ENCODE results near the gene ESAM.

Gene ESAM

DNA sequence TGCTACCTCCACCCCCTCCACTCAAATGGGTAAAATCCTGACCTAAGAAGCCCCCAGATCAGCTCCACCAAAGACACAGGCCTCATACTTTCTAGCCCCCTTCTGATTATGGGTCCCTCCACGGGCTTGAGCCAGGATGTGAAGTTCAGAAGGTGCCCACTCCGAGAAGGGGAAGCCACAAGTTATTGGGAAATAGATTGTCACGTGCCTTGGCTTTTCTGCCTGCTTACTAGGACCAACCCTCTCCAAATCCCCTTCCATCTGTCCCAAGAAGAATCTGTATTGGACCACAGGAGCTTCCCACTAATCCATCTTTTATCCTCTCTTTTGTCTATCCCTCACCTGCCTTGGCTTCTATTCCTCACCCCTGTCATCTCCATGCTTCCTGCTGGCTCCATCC, 25.4 kb downstream of the ESAM start:
- DNase-seq (ENCODE audit: low spot score) (no peak), FAIRE-seq (no peak)

DNA sequence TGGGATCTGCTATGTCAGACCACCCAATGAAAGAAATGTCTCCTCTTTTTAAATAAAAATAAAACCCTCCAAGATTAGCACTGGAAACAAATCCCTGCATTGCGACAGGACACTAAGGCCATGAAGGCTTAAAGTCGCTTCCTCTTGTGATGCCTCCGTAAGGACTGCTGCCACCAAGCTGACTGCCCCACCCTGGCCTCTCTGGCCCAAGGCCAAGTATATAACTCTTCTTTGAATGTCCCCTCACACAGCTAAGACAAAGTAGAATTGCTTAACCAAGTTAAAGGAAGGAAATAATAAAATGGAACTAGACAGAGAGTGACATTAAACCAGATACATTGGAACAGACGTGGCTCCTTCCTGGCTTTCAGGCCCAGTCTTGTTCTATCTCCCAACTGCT, 29.9 kb downstream of the ESAM start:
- FAIRE-seq (no peak), DNase-seq (ENCODE audit: low spot score) (no peak)

DNA sequence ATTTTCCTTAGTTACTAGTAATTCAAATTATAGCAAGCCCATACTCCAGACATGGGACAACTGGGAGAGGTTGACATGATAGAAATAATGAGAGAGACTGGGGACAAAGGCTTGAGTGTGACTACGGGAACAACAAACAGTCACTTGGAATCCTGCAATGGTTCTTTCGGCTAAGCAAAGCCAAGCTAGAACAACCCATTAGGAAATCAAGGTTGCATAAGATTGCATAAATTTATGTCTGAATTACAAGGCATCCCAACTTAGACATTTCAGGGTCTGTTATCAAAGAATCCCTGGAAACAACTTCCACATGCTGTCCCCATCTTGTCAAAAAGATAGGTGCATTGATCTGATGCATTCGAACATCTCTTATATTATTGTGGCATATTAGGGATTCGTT, 32.5 kb downstream of the ESAM start:
- DNase-seq (ENCODE audit: low spot score) (no peak), FAIRE-seq (no peak)

DNA sequence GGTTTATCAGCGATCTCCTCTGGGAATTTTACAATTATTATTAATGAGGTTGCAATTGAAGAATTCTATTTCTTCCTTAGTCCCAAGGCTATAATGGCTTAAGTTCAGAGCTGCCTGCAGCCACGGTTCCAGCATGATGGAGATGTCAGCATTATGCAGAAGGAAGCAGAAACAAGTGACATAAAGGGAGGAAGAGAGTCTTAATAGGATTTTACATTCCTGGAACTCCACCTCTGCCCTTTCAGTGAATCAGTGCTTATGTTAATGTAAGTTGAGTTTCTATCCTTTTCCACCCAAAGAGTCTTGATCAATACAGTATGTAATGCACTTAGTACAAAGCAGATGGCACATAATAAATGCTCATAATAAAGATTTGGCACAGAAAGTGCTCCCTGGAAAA, 34.0 kb downstream of the ESAM start:
- DNase-seq (ENCODE audit: low spot score) (no peak), FAIRE-seq (no peak)

DNA sequence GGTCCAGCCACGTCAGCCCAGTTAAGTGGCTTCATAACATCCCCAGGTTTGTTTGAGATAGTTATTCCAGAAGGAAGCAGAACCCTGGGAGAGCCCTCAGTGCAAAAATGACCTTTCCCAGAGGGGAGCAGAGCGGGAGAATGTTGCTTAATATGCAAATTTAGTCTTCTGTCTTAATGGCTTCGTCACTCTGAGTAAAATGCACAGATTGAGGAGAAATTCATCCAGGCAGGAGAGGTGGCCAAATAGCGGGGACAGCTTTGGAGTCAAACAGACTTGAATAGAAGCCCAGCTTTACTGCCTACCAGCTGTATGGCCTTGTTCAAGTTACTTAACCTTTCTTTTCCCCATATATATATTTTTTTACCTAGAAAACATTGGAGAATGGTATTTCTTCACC, 34.6 kb downstream of the ESAM start:
- DNase-seq (ENCODE audit: low spot score) = no peak

DNA sequence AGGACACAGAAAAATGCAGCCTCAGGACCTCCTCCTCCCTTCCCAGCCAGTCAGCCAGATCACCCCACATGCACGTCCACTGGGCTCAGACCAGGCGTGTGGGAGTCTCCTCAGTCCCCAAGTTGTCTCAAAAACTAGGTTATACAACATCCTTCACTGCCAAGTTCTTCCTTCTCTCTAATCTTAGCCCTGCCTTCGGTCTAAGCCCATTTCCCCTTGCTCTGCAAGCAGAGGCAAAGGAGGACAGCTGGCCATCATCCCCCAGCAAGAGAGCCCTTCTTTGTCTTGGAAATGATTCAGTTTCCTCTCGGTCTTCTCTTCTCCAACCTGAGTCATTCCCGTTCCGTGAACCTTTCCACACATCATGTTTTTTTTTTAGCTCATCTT, 36.4 kb downstream of the ESAM start:
- DNase-seq (ENCODE audit: low spot score) = no peak
- no peak for FAIRE-seq

More for the DNA sequence above, 34.6 kb downstream of the ESAM start:
- no peak for FAIRE-seq

DNA sequence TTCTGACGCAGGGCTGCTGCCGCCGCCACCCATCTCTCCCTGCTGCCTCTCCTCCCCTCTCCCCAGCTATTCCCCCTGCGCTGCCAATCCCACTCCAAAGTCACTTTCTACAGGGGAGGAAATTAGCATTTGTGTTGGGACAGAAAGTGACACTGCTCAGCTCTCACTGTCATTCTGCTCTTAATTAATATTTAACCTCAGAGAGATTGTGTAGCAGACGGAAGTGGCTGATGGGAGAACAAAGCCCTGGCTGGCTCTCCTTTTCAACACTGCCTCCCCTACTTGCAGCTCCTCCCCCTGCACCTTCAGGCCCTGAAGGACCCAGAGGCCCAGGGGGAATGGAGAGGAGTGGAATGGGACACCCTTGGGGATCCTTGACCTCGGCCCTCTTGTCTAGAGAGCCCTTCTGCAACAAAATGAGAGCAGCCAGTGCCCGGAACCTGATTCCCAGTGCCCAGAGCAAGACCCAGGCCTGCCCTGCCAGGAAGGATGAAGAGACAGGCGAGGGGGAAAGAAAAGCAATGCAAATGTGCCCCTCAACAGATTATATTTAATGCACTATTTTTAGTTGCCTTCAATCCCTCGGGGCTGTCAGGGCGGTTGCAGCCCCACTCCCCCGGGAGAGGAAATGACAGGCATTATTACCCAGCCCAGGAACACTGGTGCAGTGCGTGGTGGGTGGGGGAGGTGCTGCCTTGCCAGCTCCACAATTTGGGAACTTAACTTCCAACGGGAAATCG, 36.9 kb downstream of the ESAM start:
- no peak for DNase-seq (ENCODE audit: low spot score)
- no peak for FAIRE-seq

DNA sequence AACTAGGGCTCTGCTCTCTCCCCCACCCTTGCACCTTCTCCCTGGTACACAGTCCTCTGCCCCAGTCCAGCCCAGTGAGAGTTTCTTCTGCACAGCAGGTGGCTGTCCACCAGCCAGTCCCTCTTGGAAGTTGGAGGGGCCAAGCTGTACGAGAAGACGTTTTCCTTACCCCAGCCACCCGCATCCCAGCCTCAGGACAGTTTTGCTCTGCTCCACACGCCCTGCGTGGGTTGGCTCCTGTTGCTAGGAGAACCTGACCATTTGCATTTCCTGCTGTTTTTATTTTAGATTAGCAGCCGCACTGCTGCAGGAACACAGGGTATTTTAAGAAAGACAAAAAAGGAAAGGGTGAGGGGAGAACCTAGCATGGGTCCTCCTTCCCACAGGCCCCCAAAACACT, 39.9 kb downstream of the ESAM start:
- DNase-seq (ENCODE audit: low spot score) (no peak), FAIRE-seq (no peak)

DNA sequence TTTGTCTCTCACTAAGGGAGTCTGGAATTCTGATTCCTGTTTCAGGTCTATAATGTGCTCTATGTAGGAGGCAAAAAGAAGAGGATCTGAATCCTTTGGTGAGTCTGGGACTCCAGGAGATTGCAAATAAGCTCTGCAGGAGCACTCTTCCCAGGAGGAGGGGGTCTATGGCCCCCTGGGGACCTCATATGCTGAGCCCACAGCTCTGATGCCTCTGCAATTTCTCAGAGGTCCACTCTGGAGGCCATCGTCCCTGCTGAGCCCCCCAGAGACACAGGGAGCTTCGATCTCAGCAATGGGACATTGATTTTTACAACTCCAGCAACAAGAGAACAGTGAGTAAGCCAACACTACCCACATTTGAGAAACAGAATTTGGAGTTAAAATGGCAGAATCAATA, 42.6 kb downstream of the ESAM start:
- FAIRE-seq (no peak), DNase-seq (ENCODE audit: low spot score) (no peak)

DNA sequence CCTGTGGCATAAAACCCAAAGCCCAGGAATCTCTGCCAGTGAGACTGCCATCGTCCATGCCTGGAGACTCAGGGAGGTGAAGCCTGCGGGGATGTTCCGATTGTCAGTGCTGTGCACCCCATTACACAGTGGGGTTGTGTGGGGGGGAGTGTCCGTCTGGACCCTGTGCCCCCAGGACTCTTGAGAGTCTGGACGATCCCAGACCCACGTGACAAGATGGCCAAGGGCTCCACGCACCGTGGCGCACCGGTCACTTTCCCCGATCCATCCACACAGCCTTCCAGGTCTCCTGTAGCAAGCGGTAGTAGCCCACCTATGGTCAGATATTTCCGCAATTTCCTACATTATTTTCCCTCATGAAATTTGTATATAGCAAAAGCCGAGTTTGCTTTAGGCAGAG, 43.3 kb downstream of the ESAM start:
- DNase-seq (ENCODE audit: low spot score) = no peak
- FAIRE-seq = no peak

DNA sequence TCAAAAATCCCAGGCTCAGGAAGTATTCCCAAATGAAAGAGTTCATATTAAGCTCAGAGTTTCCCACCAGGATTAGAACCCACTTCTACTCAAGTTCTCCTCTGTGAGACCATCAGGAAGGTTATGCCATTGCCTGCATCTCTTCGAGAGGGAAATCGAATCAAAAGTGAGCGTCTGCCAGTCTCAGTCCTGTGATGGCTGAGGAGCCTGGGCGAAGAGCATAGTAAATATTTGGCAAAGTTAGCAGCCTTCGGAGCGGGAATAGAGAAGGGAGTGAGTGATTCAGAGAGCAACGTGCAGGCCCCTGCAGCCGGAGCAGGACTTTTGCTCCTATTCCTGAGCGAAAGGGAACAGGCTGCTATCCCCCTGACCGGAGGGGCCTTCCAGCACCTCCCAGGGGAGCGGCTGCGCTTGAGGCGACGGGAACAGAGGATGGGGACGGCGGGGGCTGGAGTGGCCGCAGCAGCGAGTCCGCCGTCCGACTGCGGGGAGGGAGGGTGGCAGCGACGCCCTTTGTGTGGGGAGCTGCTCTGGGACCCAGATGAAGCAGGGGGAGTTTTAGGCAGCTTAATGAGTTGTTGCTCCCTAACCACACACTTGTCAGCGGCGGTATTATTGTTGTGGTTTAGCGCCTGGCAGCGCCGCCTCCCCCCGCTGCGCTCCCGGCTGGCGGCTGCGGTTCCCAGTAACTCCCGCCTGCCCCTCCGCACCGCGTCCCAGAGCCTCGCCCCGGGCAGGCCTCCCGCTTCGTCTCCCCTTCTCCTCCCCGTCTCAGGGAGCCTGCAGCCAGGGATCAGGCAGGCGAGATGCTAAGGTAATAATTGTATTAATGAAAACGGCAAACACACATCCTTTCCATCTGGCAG, 44.1 kb downstream of the ESAM start:
- peak; percentile 30 for DNase-seq (ENCODE audit: low spot score)
- FAIRE-seq = no peak

DNA sequence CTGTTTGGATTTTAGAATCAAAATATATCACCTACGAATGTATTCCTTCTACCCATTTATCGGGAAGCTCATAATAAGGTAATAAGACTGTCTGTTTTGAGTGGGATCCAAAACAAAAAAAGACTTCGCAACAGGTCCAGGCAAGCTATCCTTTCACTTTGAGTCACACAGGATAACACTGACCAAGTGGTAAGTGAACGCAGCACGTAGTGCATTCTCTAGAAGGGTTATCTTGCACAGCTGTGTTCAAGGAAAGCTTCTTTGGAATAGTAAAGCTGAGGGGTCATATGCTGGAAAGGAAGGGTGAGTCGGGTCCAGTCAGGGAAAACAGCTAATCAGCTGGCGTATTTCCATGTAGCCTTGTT, 44.7 kb downstream of the ESAM start:
- DNase-seq (ENCODE audit: low spot score) (no peak), FAIRE-seq (no peak)

DNA sequence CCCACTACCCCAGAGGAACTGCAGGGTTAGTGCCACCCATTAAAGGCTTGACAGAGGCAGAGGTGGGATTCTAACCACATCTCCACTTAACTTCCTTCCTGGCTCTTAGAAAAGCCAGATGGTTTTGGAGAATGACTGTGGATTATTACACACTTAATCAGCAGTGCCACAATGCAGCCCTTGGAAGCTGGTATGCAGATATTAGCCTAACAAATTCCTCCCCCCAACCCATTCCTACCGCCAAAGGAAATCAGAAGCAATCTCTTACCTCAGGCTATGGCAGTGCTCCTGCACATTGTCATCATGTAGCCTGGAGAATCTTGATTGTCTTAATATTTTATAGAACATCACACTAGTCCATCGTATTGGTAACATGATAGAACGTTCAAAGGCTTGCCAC, 45.5 kb downstream of the ESAM start:
- FAIRE-seq = no peak
- no peak for DNase-seq (ENCODE audit: low spot score)

DNA sequence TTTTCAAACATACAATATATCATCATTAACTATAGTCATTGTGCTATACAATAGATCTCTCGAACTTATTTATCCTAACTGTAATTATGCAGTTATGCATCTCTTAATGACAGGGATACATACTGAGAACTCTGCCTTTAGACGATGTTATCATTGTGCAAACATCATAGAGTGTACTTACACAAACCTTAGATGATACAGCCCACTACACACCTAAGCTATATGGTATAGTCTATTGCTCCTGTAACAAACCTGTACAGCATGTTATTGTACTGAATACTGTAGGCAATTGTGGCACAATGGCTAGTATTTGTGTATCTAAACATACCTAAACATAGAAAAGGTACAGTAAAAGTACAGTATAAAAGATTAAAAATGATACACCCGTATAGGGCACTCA, 49.7 kb downstream of the ESAM start:
- FAIRE-seq (no peak), DNase-seq (ENCODE audit: low spot score) (no peak)

DNA sequence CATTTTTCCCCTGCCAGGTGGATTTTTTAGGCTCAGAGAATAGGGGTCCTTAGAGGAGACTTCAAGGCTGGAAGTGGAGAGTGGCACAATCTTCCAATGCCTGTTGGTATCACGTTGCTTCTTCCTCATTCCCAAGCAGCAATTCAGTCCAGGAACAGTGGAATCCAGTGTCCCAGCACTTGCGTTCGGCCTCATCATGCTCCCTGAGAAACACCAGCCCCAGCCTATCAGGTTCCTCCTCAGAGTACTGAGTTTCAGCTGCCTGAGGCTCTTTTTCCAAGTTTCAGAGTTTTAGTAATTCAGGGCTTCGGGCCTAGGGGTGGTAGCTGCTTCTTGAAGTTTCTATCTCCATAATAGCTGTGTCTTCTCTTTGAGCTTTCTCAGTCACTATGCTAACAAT, 54.3 kb downstream of the ESAM start:
- FAIRE-seq = no peak
- no peak for DNase-seq (ENCODE audit: low spot score)

All from urothelium cell line (cell line).